Stimulated activated effector memory CD8-positive, alpha-beta T cell treated with anti-CD3 and anti-CD28 coated beads, Interleukin-12 subunit alpha, Interleukin-12 subunit beta, amount 100 ng/mL, for 72 hours (primary cell): ENCODE measurements around the gene FKBP7.

Experiments used
- ATAC-seq: fragments of 150-1000 bp; cut with Tn5 transposase; 2 replicates; pipeline ENCODE4 v1.10.0; 2021
- DNase-seq, 2 donors: peaks; one replicate each; pipeline ENCODE4 v3.0.0; 2021 to 2022; ENCODE audit warnings: low spot score in 2 of 2
- H3K27ac Mint-ChIP-seq: one replicate; pipeline ENCODE4 v1.8.0; 2022; ENCODE audit warnings: mild to moderate bottlenecking, mixed read lengths
- H3K36me3 Mint-ChIP-seq: one replicate; pipeline ENCODE4 v1.8.0; 2022; ENCODE audit warnings: mild to moderate bottlenecking, mixed read lengths
- H3K4me1 Mint-ChIP-seq: one replicate; pipeline ENCODE4 v1.8.0; 2022; ENCODE audit warnings: mixed read lengths
- H3K4me3 Mint-ChIP-seq: one replicate; pipeline ENCODE4 v1.8.0; 2022; ENCODE audit warnings: mild to moderate bottlenecking, mixed read lengths
- H3K9me3 Mint-ChIP-seq: one replicate; pipeline ENCODE4 v1.8.0; 2022; ENCODE audit warnings: mixed read lengths

Gene FKBP7

GRCh38 chr2:178506524-178506923, 28.1 kb upstream of the FKBP7 start:
- H3K9me3 Mint-ChIP-seq = no peaks in the 10 kb centered on the region
- H3K36me3 Mint-ChIP-seq = peaks cover 88% of the 10 kb centered on the region
- no peak for DNase-seq
- ATAC-seq = no peak
- H3K4me3 Mint-ChIP-seq = no peak overlapping the region
- H3K27ac Mint-ChIP-seq = no peak overlapping the region
- H3K4me1 Mint-ChIP-seq = peaks cover 18% of the 10 kb centered on the region

DNA sequence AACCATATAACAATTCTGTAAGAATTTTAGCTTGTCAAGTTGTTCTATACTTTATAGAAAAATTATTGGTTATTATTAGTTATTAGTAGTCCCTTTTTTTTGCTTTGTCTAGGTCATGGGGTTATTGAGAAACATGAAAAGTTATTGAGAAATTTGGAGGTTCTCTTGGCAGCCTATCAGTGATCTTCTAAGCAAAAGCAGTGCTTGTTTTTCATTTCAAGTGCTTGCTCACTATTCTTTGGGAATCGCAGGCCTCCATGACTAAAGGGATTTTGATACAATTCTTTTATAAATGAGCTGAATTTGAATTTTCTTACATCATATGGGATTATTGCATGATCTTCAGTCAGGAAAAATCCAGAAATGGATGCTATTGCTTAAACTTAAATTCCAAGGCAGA, 27.7 kb upstream of the FKBP7 start:
- Mint-ChIP-seq H3K36me3 (peaks cover 88% of the 10 kb centered on the region), H3K4me3 (no peak overlapping the region), H3K27ac (no peak overlapping the region), H3K4me1 (peaks cover 16% of the 10 kb centered on the region), H3K9me3 (no peaks in the 10 kb centered on the region)
- ATAC-seq (no peak), DNase-seq (no peak)

GRCh38 chr2:178502751-178503150, 24.4 kb upstream of the FKBP7 start:
- DNase-seq (no peak), ATAC-seq (no peak)
- H3K4me3 Mint-ChIP-seq = no peak overlapping the region
- H3K9me3 Mint-ChIP-seq = no peaks in the 10 kb centered on the region
- H3K4me1 Mint-ChIP-seq = peaks cover 7% of the 10 kb centered on the region
- H3K36me3 Mint-ChIP-seq = peaks cover 98% of the 10 kb centered on the region
- H3K27ac Mint-ChIP-seq = no peak overlapping the region

DNA sequence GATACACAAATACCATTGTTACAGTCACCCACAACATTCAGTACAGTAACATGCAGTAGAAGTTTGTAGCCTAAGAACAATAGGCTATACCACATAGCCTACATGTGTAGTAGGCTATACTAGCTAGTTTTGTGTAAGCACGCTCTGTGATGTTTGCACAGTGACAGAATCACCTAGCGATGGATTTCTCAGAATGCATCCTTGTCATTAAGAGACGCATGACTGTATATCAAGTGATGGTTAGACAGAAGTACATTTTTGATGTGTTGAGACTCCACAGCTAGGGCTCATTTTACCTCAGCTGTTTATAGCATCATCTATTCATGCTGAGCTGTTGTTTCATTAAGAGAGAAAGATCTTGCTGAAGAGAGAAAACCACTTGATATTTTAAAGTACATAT, 21.2 kb upstream of the FKBP7 start:
- peaks cover 100% of the 10 kb centered on the region for H3K36me3 Mint-ChIP-seq
- H3K27ac Mint-ChIP-seq = peak overlapping the region; percentile 6
- no peak for DNase-seq
- no peaks in the 10 kb centered on the region for H3K9me3 Mint-ChIP-seq
- no peaks in the 10 kb centered on the region for H3K4me1 Mint-ChIP-seq
- H3K4me3 Mint-ChIP-seq = no peak overlapping the region
- ATAC-seq = peak; percentile 82

- Mint-ChIP-seq H3K4me3 (no peak overlapping the region), H3K36me3 (peaks cover 100% of the 10 kb centered on the region), H3K4me1 (no peaks in the 10 kb centered on the region), H3K27ac (no peak overlapping the region), H3K9me3 (no peaks in the 10 kb centered on the region)
- no peak for DNase-seq
- no peak for ATAC-seq
Observed at GRCh38 chr2:178498137-178498536, 19.7 kb upstream of the FKBP7 start.

GRCh38 chr2:178496049-178496448, 17.6 kb upstream of the FKBP7 start:
- Mint-ChIP-seq H3K4me1 (no peaks in the 10 kb centered on the region), H3K36me3 (peaks cover 100% of the 10 kb centered on the region), H3K4me3 (no peak overlapping the region), H3K9me3 (no peaks in the 10 kb centered on the region), H3K27ac (no peak overlapping the region)
- ATAC-seq (no peak), DNase-seq (no peak)

GRCh38 chr2:178491612-178492011, 13.2 kb upstream of the FKBP7 start:
- no peak overlapping the region for H3K27ac Mint-ChIP-seq
- no peak for DNase-seq
- peaks cover 29% of the 10 kb centered on the region for H3K4me1 Mint-ChIP-seq
- H3K36me3 Mint-ChIP-seq = peaks cover 98% of the 10 kb centered on the region
- H3K4me3 Mint-ChIP-seq = no peak overlapping the region
- ATAC-seq = no peak
- H3K9me3 Mint-ChIP-seq = no peaks in the 10 kb centered on the region

GRCh38 chr2:178485356-178485755, 7.0 kb upstream of the FKBP7 start:
- H3K4me3 Mint-ChIP-seq = no peak overlapping the region
- H3K36me3 Mint-ChIP-seq = peaks cover 52% of the 10 kb centered on the region
- DNase-seq (no peak), ATAC-seq (no peak)
- peaks cover 65% of the 10 kb centered on the region for H3K4me1 Mint-ChIP-seq
- H3K9me3 Mint-ChIP-seq = no peaks in the 10 kb centered on the region
- H3K27ac Mint-ChIP-seq = no peak overlapping the region

- no peak for DNase-seq
- Mint-ChIP-seq H3K36me3 (peaks cover 42% of the 10 kb centered on the region), H3K9me3 (no peaks in the 10 kb centered on the region), H3K27ac (no peak overlapping the region), H3K4me3 (no peak overlapping the region), H3K4me1 (peaks cover 62% of the 10 kb centered on the region)
- ATAC-seq = no peak
Observed at GRCh38 chr2:178484245-178485041, 6.0 kb upstream of the FKBP7 start.

- H3K27ac Mint-ChIP-seq = no peak overlapping the region
- no peaks in the 10 kb centered on the region for H3K9me3 Mint-ChIP-seq
- H3K4me3 Mint-ChIP-seq = peak overlapping the region; percentile 97
- DNase-seq (no peak), ATAC-seq (no peak)
- H3K4me1 Mint-ChIP-seq = peaks cover 57% of the 10 kb centered on the region
- peaks cover 36% of the 10 kb centered on the region for H3K36me3 Mint-ChIP-seq
Observed at GRCh38 chr2:178482437-178482836, 4.0 kb upstream of the FKBP7 start.

DNA sequence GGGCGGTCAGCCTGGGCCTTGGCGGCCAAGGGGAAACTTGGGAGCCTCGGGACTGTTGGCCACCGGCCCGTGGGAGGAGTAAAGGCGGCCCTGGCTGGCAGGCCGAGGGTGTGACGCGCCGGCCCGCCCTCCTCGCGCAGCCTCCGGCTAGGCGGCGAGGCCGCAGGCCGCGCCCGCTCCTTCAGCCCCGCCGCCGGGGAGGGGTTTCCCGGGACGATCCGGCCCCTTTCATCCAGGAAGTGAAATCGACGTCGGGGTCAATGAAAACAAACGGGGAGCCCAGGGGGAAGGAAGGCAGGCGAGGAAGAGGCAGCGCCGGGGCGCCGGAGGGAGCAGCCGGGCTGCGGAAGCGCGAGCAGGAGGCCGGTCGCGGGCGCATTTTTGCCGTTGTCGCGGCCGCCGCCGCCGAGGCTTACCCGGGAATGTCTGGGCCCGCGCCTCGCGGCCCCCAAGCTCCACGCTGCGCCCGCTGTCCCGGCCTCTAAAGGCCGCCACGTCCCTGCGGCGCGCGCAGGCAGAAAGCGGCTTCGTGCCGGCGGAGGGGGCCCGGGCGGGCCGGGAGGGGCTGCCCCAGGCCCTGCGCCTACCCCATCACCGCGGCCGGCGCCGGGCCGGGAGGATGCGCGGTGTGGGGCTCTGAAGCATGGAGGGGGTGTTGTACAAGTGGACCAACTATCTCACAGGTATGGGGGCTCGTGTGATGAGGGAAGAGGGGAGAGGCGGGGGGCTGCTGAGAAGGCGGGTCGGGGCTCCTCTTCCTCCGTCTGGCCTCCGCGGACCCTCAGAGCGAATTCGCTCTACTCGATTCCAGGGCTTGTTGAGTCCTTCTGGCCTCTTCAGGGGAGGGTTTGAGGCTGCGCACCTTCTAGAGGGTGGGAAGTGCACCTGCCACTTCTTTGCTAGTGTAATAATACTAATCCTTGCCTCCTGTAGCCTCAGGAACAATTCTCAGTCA, 2.1 kb upstream of the FKBP7 start, which contains the start of gene PLEKHA3:
PLEKHA3 (plus strand) TSS at position 231 of the 955 bp plus-strand sequence; CDS start at position 644, 413 bp downstream.
- peaks cover 44% of the 10 kb centered on the region for H3K4me1 Mint-ChIP-seq

GRCh38 chr2:178479758-178480226, 1.4 kb upstream of the FKBP7 start:
- peaks cover 43% of the 10 kb centered on the region for H3K4me1 Mint-ChIP-seq
- peak overlapping the region; percentile 97 for H3K27ac Mint-ChIP-seq
- no peaks in the 10 kb centered on the region for H3K9me3 Mint-ChIP-seq
- peaks cover 12% of the 10 kb centered on the region for H3K36me3 Mint-ChIP-seq
- no peak for DNase-seq
- ATAC-seq = no peak
- peak overlapping the region; percentile 97 for H3K4me3 Mint-ChIP-seq

More for the DNA sequence above, 2.1 kb upstream of the FKBP7 start, which contains the start of gene PLEKHA3:
- H3K36me3 Mint-ChIP-seq = peaks cover 17% of the 10 kb centered on the region
- no peaks in the 10 kb centered on the region for H3K9me3 Mint-ChIP-seq
- peak; percentile 66 to 92 for DNase-seq
- peak within 1 kb of the TSS; percentile 97 for H3K4me3 Mint-ChIP-seq
- H3K27ac Mint-ChIP-seq = peak within 1 kb of the TSS; percentile 97
- peak; percentile 78 for ATAC-seq

GRCh38 chr2:178479275-178479616, 846 bp upstream of the FKBP7 start:
- DNase-seq (no peak), ATAC-seq (no peak)
- Mint-ChIP-seq H3K4me1 (peaks cover 37% of the 10 kb centered on the region), H3K27ac (peak overlapping the region; percentile 97), H3K9me3 (no peaks in the 10 kb centered on the region), H3K36me3 (peaks cover 12% of the 10 kb centered on the region), H3K4me3 (peak overlapping the region; percentile 97)

DNA sequence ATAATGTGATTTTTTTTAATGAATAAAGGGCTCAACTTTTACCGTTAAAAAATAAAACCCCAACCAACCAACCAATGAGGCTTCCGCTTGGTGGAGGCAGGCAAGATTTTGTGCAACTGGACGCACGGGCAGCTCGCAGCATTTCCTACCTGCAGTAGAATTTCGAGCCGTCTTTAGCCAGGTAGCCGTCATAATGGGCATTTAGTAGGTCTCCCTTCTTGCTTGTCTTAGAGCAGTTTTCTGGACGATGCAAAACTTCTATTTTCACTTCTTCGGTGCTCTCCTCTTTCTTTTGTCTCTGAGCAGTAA, 316 bp downstream of the FKBP7 start:
- ATAC-seq = no peak
- peak in 1 of 2 donors; percentile 6 for DNase-seq
- Mint-ChIP-seq H3K9me3 (no peaks in the 10 kb centered on the region), H3K4me1 (peaks cover 35% of the 10 kb centered on the region), H3K4me3 (peak overlapping the region; percentile 97), H3K27ac (peak overlapping the region; percentile 97), H3K36me3 (peaks cover 12% of the 10 kb centered on the region)

DNA sequence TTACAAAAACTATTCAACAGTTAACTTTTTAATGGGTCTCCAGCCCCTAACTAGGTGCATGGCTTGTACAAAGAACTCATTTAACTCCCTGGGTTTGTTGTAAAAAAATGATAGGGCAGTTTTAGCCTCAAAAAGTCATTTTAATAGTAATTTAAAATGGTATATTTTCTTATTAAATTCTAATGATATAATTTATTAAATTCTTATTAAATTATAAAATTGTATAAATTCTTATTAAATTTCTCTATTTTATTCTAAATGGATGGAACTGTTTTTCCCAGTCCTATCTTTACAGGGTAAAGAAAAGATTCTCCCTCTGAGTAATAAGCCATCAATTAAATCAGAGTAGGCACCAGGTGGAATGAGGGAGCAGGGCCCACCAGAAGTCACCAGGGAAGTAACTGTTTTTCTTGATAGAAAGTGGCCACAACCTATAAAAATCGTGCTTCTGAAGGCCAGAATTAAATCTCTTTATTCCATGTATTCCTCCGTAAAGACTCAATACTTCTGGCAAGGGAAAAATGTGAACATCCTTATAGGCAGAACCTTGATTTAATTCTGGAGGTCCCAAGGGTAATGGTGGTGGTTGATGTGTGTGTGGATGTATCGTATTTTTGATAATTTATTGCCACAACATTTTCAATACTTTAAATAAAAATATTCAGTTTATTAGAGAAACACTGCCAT, 814 bp downstream of the FKBP7 start:
- Mint-ChIP-seq H3K36me3 (peaks cover 12% of the 10 kb centered on the region), H3K4me1 (peaks cover 31% of the 10 kb centered on the region), H3K9me3 (no peaks in the 10 kb centered on the region), H3K4me3 (peak overlapping the region; percentile 97), H3K27ac (peak overlapping the region; percentile 97)
- DNase-seq (no peak), ATAC-seq (no peak)
